Activated CD4-positive, CD25-positive, alpha-beta regulatory T cell treated with anti-CD3 and anti-CD28 coated beads, Interleukin-2, amount 50 U/mL, for 24 hours (primary cell): ENCODE results near the gene MED12L.

Source experiments
- ATAC-seq, 2 donors: fragments of 150-1000 bp; cut with Tn5 transposase; one replicate each; pipeline ENCODE4 v1.10.0; 2021; ENCODE audit warnings: mild to moderate bottlenecking in 1 of 2, moderate library complexity in 1 of 2

MED12L gene

GRCh38 chr3:151327571-151328198 lies 242.2 kb downstream of the MED12L start:
- no peak for ATAC-seq

- ATAC-seq, result no peak
Measured at GRCh38 chr3:151328298-151328995, 243.0 kb downstream of the MED12L start.

GRCh38 chr3:151329363-151329762 lies 243.9 kb downstream of the MED12L start, which contains the start of gene P2RY13:
TSS of gene P2RY13 (minus strand) at chr3:151329549. CDS start at chr3:151329528, 21 bp downstream.
- ATAC-seq, result no peak

GRCh38 chr3:151330379-151330778 lies 244.9 kb downstream of the MED12L start:
- ATAC-seq, result no peak

GRCh38 chr3:151330899-151331298 lies 245.4 kb downstream of the MED12L start:
- no peak for ATAC-seq

- no peak for ATAC-seq
Measured at GRCh38 chr3:151331696-151332095, 246.2 kb downstream of the MED12L start.

GRCh38 chr3:151345859-151346258 lies 260.4 kb downstream of the MED12L start:
- no peak for ATAC-seq

GRCh38 chr3:151346292-151346691 lies 260.8 kb downstream of the MED12L start:
- no peak for ATAC-seq

- ATAC-seq, result no peak
Measured at GRCh38 chr3:151347432-151347831, 262.0 kb downstream of the MED12L start.

- ATAC-seq, result no peak
Measured at GRCh38 chr3:151350656-151351055, 265.2 kb downstream of the MED12L start.

GRCh38 chr3:151351219-151351618 lies 265.8 kb downstream of the MED12L start:
- no peak for ATAC-seq

- no peak for ATAC-seq
Measured at GRCh38 chr3:151351648-151352047, 266.2 kb downstream of the MED12L start.

- no peak for ATAC-seq
Measured at GRCh38 chr3:151356794-151357462, 271.5 kb downstream of the MED12L start.

GRCh38 chr3:151357463-151357850 lies 272.0 kb downstream of the MED12L start:
- ATAC-seq, result no peak

GRCh38 chr3:151362751-151363174 lies 277.3 kb downstream of the MED12L start:
- no peak for ATAC-seq

GRCh38 chr3:151366993-151367392 lies 281.5 kb downstream of the MED12L start:
- ATAC-seq, result no peak

- ATAC-seq, result no peak
Measured at GRCh38 chr3:151367448-151367847, 282.0 kb downstream of the MED12L start.

- ATAC-seq, result no peak
Measured at GRCh38 chr3:151371526-151371925, 286.1 kb downstream of the MED12L start.

GRCh38 chr3:151372063-151372820 lies 286.8 kb downstream of the MED12L start:
- ATAC-seq, result no peak

- ATAC-seq, result no peak
Measured at GRCh38 chr3:151377768-151378385, 292.4 kb downstream of the MED12L start.

- no peak for ATAC-seq
Measured at GRCh38 chr3:151379083-151379734, 293.7 kb downstream of the MED12L start.

- ATAC-seq, result no peak
Measured at GRCh38 chr3:151382671-151383070, 297.2 kb downstream of the MED12L start.
